GM20000 (cell line): ENCODE results near the gene SUSD1.

ENCODE experiments used
- DNase-seq: peaks from one replicate; pipeline ENCODE4 v3.0.0; 2012; ENCODE audit warnings: low spot score
- TF ChIP-seq, protein P1 (sequence below): IDR thresholded peaks from 2 replicates; pipeline ENCODE4 v1.5.1; 2012; ENCODE audit warnings: mild to moderate bottlenecking, control low read depth; ENCODE audit errors: extremely low read depth, missing control alignments

The SUSD1 gene

DNA sequence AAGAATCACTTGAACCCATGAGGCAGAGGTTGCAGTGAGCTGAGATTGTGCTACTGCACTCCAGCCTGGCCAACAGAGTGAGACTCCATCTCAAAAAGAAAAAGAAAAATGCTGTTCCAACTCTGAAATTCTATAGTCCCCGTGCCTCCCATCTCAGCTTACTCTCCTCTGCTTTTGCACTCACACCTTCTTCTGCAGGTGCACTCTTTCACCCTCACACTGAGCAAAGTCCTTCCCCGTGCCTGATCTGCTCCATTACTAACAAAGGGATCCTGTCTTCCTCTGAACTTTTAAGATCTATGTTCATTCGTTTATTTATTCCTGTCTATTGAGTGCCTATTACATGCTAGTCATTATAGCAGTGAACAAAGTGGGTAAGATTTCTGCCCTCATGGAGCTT lies 47.8 kb downstream of the SUSD1 start:
- TF ChIP-seq, protein P1, sequence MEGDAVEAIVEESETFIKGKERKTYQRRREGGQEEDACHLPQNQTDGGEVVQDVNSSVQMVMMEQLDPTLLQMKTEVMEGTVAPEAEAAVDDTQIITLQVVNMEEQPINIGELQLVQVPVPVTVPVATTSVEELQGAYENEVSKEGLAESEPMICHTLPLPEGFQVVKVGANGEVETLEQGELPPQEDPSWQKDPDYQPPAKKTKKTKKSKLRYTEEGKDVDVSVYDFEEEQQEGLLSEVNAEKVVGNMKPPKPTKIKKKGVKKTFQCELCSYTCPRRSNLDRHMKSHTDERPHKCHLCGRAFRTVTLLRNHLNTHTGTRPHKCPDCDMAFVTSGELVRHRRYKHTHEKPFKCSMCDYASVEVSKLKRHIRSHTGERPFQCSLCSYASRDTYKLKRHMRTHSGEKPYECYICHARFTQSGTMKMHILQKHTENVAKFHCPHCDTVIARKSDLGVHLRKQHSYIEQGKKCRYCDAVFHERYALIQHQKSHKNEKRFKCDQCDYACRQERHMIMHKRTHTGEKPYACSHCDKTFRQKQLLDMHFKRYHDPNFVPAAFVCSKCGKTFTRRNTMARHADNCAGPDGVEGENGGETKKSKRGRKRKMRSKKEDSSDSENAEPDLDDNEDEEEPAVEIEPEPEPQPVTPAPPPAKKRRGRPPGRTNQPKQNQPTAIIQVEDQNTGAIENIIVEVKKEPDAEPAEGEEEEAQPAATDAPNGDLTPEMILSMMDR: no peak
- no peak for DNase-seq

DNA sequence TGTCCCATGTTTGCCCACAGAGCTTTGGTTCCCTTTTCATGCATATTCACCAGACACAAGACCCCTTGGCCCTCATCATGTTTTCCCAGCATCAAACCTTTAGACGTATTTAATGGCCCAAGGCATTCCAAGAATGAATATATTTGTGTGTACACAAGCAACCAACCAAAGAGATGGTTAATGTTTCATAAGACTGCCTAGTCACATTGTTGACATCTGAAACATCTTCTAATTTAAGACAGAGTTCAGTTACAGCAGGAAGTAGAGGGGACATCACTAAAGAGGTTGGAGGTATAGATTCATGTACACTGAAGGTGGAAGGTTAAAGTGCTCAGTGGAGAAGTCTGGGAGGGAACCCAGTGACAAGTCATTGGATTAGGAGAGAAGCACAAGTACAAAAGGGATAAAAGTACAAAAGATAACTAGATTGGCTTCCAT lies 49.1 kb downstream of the SUSD1 start:
- TF ChIP-seq, protein P1: no peak

DNA sequence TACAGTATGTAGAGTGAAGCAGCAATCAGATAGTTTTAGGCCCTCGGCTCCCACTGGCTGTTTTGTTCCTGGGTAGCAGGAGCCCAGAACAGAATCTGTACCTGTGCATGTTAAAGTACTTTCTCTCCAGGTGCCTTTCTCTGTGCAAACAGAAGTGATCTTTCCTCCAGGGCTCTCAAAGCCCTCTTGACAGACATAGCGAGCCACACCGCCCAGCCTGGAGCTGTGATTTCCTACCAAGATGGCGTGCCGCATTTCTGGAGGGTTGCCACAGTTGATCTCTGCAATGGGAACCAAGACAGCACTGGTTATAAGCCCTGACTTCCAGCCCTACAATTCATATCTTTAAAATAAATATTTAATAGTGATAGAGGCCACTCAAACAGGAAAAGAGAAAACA lies 50.9 kb downstream of the SUSD1 start:
- TF ChIP-seq, protein P1: no peak
- DNase-seq: no peak

More for the DNA sequence above, 49.1 kb downstream of the SUSD1 start:
- DNase-seq: no peak

DNA sequence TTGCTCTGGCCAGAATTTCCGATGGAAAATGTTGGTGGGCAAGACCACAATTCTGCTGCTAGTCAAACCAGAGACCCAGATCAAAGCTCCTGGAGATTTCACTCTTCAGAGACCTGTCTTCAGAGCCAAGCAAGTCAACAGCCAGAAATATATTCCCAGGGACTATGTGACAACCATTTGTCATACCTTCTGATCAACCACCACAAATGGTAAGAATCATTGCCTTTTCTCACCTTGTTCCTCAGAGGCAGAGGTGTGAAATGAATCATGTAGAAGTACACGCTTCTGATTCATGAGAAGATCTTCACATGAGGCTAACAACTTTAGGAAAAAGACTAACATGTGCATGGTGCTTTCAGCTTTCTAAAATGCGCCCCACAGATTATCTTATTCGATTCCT lies 53.5 kb downstream of the SUSD1 start:
- DNase-seq: no peak
- TF ChIP-seq, protein P1: no peak

DNA sequence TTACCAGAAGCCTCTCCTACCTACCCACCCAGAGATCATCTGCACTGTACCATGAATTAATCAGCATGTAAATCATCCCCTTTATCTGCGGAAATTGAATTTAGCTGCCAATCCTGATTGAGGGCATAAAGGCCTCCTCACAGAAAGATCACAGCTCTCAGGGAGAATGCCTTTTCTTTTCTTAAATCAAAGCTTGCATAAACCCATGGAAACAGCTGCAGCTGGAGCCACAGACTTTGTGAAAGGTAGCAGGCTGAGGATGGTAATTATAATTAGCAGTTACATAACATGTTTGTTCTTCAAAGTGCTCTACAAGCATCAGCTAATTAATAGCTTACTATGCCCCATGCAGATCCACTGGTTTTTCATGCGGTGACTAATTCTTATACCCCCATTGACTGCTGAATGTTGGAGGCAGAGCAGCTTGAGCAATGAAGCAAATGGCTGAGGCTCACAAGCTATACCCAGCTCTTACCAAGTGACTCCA lies 54.6 kb downstream of the SUSD1 start:
- TF ChIP-seq, protein P1: no peak
- no peak for DNase-seq

DNA sequence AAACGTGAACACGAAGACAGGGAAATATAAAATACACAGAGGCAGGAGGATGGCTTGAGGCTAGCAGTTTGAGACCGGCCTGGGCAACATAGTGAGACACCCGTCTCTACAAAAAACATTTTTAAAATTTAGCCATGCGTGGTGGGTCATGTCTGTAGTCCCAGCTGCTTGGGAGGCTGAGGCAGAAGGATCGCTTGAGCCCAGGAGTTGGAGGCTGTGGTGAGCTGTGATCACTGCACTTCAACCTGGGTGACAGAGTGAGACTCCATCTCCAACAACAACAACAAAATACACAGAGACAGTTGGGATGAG lies 55.1 kb downstream of the SUSD1 start:
- TF ChIP-seq, protein P1: no peak
- DNase-seq: no peak

DNA sequence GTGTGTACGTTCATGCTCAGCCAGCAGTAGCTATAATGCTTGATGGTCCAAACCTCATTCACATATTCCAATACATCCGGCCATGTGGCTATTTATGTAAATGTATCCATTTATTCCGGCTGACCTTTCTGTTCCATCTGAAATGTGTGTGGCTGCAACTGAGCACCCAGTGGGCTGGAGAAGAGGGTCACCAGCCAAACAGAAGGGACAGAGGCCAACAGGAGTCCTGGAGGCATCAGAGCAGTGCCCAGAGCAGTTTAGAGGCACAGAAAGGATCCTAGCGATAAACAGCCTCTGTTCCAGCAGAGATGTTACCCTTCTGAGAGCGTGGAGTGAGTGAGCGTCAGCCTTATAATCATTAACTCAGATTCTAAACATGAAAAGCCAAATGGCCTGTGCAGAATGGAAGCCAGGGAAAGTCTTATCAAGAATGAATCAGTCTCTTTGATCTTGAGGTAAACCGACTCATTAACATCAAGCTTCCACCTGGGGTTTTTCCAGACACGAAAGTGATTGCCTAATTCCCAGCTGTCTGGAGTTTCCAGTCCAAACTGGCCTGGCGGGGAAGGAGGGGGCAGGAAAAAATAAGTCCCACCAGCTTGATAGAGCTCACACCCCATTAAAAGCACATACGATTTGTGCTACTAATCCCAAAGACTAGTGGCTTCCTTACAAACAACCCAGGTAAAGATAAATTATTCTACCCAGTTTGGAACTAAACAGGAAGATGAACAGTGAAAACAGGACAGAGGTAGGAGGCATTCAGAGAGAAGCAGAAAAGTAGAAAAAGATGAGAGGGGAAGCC lies 55.7 kb downstream of the SUSD1 start:
- no peak for DNase-seq
- TF ChIP-seq, protein P1: no peak
